ENCODE results near the gene SENP3.

GRCh38 chr17:7561589-7562207, at the start of gene SENP3:
- TF ChIP-seq CTCF (conservative IDR thresholded peaks at IDR 0.05; ENCODE audit: low read depth, low read length) (no peak), EZH2 (IDR thresholded peaks at IDR 0.05; ENCODE audit: borderline replicate concordance, low read depth, low read length, poor library complexity, severe bottlenecking) (no peak)
